ENCODE data around the gene CRPPA. TPM values are rescaled to one million over a fixed set of nuclear protein-coding genes. Genes with fewer than 3 reads are reported as not detected.

Gene CRPPA
- polyA plus RNA-seq, 3 donors = 0.09 to 0.47 (median 0.36) TPM

DNA sequence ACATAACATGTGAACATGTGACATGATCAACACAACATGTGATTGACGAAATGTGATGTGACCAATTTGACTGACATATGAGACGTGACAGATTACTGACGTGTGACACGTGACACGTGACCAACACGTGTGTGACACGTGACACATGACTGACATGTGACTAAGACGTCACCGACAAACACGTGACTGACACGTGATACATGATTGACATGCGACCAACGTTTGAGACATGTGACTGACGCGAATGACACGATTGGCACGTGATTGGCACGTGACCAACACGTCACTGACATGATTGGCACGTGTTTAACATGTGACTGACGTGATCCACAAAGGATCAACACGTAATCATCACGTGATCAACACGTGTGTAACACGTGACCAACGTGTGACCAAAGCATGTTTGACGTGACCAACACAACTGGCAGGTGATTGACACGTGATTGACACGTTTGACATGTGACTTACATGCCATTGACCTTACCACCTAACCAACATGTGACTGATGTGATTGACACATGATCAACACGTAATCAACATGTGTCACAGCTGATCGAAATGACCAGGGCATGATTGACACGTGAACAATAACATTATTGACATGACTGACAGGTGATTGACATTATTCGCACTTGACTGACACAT, 23.7 kb downstream of the CRPPA start:
- H3K27ac ChIP-seq (ENCODE audit: low read depth in 1 of 2, low read length in 2 of 2) = no peak overlapping the region
- H3K4me1 ChIP-seq (ENCODE audit: control insufficient read depth in 1 of 2, insufficient read depth in 2 of 2, low read length in 2 of 2) = no peaks in the 10 kb centered on the region
- Mint-ChIP-seq H3K27ac (peak overlapping the region in 1 of 7 donors; percentile 68), H3K4me1 (no peaks in the 10 kb centered on the region), H3K4me3 (no peak overlapping the region), H3K9me3 (peaks cover 27 to 67% (median 43%) of the 10 kb centered on the region in 7 donors), H3K27me3 (ENCODE audit: low read depth in 3 of 3) (peaks cover 19 to 22% (median 21%) of the 10 kb centered on the region in 3 donors), H3K36me3 (peaks cover 2 to 11% of the 10 kb centered on the region in 2 donors)
- TF ChIP-seq, protein P1, sequence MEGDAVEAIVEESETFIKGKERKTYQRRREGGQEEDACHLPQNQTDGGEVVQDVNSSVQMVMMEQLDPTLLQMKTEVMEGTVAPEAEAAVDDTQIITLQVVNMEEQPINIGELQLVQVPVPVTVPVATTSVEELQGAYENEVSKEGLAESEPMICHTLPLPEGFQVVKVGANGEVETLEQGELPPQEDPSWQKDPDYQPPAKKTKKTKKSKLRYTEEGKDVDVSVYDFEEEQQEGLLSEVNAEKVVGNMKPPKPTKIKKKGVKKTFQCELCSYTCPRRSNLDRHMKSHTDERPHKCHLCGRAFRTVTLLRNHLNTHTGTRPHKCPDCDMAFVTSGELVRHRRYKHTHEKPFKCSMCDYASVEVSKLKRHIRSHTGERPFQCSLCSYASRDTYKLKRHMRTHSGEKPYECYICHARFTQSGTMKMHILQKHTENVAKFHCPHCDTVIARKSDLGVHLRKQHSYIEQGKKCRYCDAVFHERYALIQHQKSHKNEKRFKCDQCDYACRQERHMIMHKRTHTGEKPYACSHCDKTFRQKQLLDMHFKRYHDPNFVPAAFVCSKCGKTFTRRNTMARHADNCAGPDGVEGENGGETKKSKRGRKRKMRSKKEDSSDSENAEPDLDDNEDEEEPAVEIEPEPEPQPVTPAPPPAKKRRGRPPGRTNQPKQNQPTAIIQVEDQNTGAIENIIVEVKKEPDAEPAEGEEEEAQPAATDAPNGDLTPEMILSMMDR (IDR thresholded peaks at IDR 0.05) = no peak
- H3K9me3 ChIP-seq (replicated peaks in 1 of 2; ENCODE audit: control insufficient read depth in 1 of 2, insufficient read depth in 1 of 2, low read length in 2 of 2) = peaks cover 46 to 67% of the 10 kb centered on the region in 2 donors
- no peak for DNase-seq
- no peak overlapping the region for H3K4me3 ChIP-seq (replicated peaks in 1 of 3; ENCODE audit: low read depth in 2 of 3, low read length in 3 of 3)
- no peak overlapping the region for H3K4me2 ChIP-seq (replicated peaks; ENCODE audit: extremely low read depth, low read length, poor library complexity, severe bottlenecking)
- H2AFZ ChIP-seq (ENCODE audit: insufficient read depth, low read depth, low read length, poor library complexity, severe bottlenecking) = no peak overlapping the region
- WGBS (ENCODE audit: insufficient coverage) = 94% methylated on average over 33 of the region's 33 CpGs
- H3K27me3 ChIP-seq (ENCODE audit: control insufficient read depth in 2 of 2, insufficient read depth in 2 of 2, low read length in 2 of 2) = peaks cover 20 to 21% of the 10 kb centered on the region in 2 donors
- intact Hi-C loops (cut with micrococcal nuclease) = no loop called here
- no peaks in the 10 kb centered on the region for H3K36me3 ChIP-seq (replicated peaks in 1 of 2; ENCODE audit: control insufficient read depth in 1 of 2, insufficient read depth in 2 of 2, low read length in 2 of 2)
- no peaks in the 10 kb centered on the region for H3K79me2 ChIP-seq (ENCODE audit: insufficient read depth, low read length)
- H4K20me1 ChIP-seq (ENCODE audit: insufficient read depth, low read length) = no peaks in the 10 kb centered on the region
- H3K9ac ChIP-seq (ENCODE audit: insufficient read depth, low read length, poor library complexity, severe bottlenecking) = no peak overlapping the region

DNA sequence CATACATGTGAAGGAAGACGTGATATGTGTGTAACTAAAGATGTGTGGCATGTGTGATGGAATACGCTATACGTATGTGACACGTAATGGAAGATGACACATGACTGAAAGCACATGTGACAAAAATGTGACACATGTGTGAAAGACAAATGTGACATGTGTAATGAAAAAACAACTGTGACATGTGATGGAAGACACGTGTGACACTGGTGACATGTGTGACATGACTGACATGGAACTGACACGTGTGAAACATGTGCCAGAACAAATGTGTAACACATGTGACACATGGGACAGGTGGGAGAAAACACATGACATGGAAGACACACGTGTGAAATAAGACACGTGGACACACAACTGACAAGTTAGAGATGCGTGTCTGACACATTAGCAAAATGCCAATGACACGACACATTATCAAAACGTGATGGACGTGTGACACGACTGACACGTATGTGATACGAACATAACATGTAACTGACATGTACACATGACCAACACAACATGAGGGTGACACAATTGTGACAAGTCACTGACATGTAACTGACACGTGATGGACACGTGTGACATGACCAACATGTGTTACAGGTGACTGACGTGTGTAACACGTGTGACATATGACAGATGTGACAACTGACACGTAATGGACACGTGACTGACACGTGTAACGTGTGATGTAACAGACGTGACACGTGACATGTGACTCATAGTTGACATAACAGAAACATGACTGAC, 24.4 kb downstream of the CRPPA start:
- TF ChIP-seq, protein P1 (IDR thresholded peaks at IDR 0.05) = no peak
- Mint-ChIP-seq H3K4me3 (no peak overlapping the region), H3K27ac (no peak overlapping the region), H3K36me3 (peaks cover 0 to 8% of the 10 kb centered on the region in 2 donors), H3K27me3 (ENCODE audit: low read depth in 3 of 3) (peaks cover 13 to 15% (median 14%) of the 10 kb centered on the region in 3 donors), H3K9me3 (peaks cover 22 to 63% (median 36%) of the 10 kb centered on the region in 7 donors), H3K4me1 (no peaks in the 10 kb centered on the region)
- 96% methylated on average over 25 of the region's 25 CpGs for WGBS (ENCODE audit: insufficient coverage)
- intact Hi-C loops (cut with micrococcal nuclease) = no loop called here
- Histone ChIP-seq H3K4me1 (ENCODE audit: control insufficient read depth in 1 of 2, insufficient read depth in 2 of 2, low read length in 2 of 2) (no peaks in the 10 kb centered on the region), H3K27me3 (ENCODE audit: control insufficient read depth in 2 of 2, insufficient read depth in 2 of 2, low read length in 2 of 2) (peaks cover 13 to 14% of the 10 kb centered on the region in 2 donors), H3K9me3 (replicated peaks in 1 of 2; ENCODE audit: control insufficient read depth in 1 of 2, insufficient read depth in 1 of 2, low read length in 2 of 2) (peaks cover 46 to 60% of the 10 kb centered on the region in 2 donors), H3K9ac (ENCODE audit: insufficient read depth, low read length, poor library complexity, severe bottlenecking) (no peak overlapping the region), H3K27ac (ENCODE audit: low read depth in 1 of 2, low read length in 2 of 2) (no peak overlapping the region), H4K20me1 (ENCODE audit: insufficient read depth, low read length) (no peaks in the 10 kb centered on the region), H3K4me2 (replicated peaks; ENCODE audit: extremely low read depth, low read length, poor library complexity, severe bottlenecking) (no peak overlapping the region), H3K36me3 (replicated peaks in 1 of 2; ENCODE audit: control insufficient read depth in 1 of 2, insufficient read depth in 2 of 2, low read length in 2 of 2) (no peaks in the 10 kb centered on the region), H2AFZ (ENCODE audit: insufficient read depth, low read depth, low read length, poor library complexity, severe bottlenecking) (no peak overlapping the region), H3K4me3 (replicated peaks in 1 of 3; ENCODE audit: low read depth in 2 of 3, low read length in 3 of 3) (no peak overlapping the region), H3K79me2 (ENCODE audit: insufficient read depth, low read length) (no peaks in the 10 kb centered on the region)
- no peak for DNase-seq
